Hepatocyte (in vitro differentiated cells): ENCODE data around the gene CLCNKB. TPM values are rescaled to one million over a fixed set of nuclear protein-coding genes. Genes with fewer than 3 reads are reported as not detected.
"Not testable (repeated sequence)": the region's sequence is repeated elsewhere in the genome, so short reads cannot be mapped to it uniquely, and the experiment has no call there.

Experiments
- DNase-seq: peaks from one replicate; pipeline ENCODE4 v3.0.0-alpha.2; 2016; ENCODE audit warnings: low spot score
- H2AFZ ChIP-seq: fragments of 200-600 bp; sonication (generic); 2 replicates; pipeline ENCODE4 v1.6.0; 2016; ENCODE audit warnings: antibody characterized with exemption, mild to moderate bottlenecking
- H3K27ac ChIP-seq: fragments of 200-600 bp; sonication (generic); 2 replicates; pipeline ENCODE4 v1.5.1; 2016; ENCODE audit warnings: mild to moderate bottlenecking
- H3K27me3 ChIP-seq: fragments of 200-600 bp; sonication (generic); 2 replicates; pipeline ENCODE4 v1.6.1; 2016
- H3K36me3 ChIP-seq: fragments of 200-600 bp; sonication (generic); replicated peaks from 2 replicates; pipeline ENCODE4 v1.5.1; 2016; ENCODE audit warnings: low read depth; ENCODE audit not compliant: insufficient read depth
- H3K4me1 ChIP-seq: fragments of 200-600 bp; sonication (generic); 2 replicates; pipeline ENCODE4 v1.5.1; 2016; ENCODE audit warnings: mild to moderate bottlenecking, moderate library complexity; ENCODE audit not compliant: insufficient read depth
- H3K4me2 ChIP-seq: fragments of 200-600 bp; sonication (generic); 2 replicates; pipeline ENCODE4 v1.6.0; 2016
- H3K4me3 ChIP-seq: fragments of 200-600 bp; sonication (generic); 2 replicates; pipeline ENCODE4 v1.5.1; 2016; ENCODE audit warnings: mild to moderate bottlenecking
- H3K79me2 ChIP-seq: fragments of 200-600 bp; sonication (generic); 2 replicates; pipeline ENCODE4 v1.6.0; 2017; ENCODE audit warnings: mild to moderate bottlenecking
- H3K9me2 ChIP-seq: fragments of 200-600 bp; sonication (generic); replicated peaks from 2 replicates; pipeline ENCODE4 v1.6.0; 2017; ENCODE audit warnings: mild to moderate bottlenecking; ENCODE audit not compliant: insufficient read depth
- H3K9me3 ChIP-seq: fragments of 200-600 bp; sonication (generic); 2 replicates; pipeline ENCODE4 v1.5.1; 2016; ENCODE audit warnings: low read depth, mild to moderate bottlenecking
- H4K20me1 ChIP-seq: fragments of 200-600 bp; sonication (generic); 2 replicates; pipeline ENCODE4 v1.6.0; 2016; ENCODE audit warnings: mild to moderate bottlenecking; ENCODE audit not compliant: insufficient read depth, poor library complexity, severe bottlenecking
- CTCF ChIP-seq: fragments of 200-600 bp; sonication (generic); IDR thresholded peaks from 2 replicates; pipeline ENCODE4 v1.5.1; 2016; ENCODE audit warnings: antibody characterized with exemption, mild to moderate bottlenecking; ENCODE audit not compliant: poor library complexity
- EZH2 ChIP-seq: fragments of 200-600 bp; sonication (generic); IDR thresholded peaks from 2 replicates; pipeline ENCODE4 v1.6.1; 2016; ENCODE audit warnings: antibody characterized with exemption, mild to moderate bottlenecking, borderline replicate concordance
- EZH2phosphoT487 ChIP-seq: fragments of 200-600 bp; sonication (generic); IDR thresholded peaks from one replicate; pipeline ENCODE4 v1.6.1; 2018; ENCODE audit warnings: antibody characterized with exemption, mild to moderate bottlenecking, low read depth, moderate library complexity; ENCODE audit not compliant: unreplicated experiment, severe bottlenecking
- WGBS: methylation state at CpG from one replicate; pipeline ENCODE4 v1.1.6; 2016; ENCODE audit warnings: low lambda C conversion rate; ENCODE audit errors: missing lambda C conversion rate; 5-methylcytosine and 5-hydroxymethylcytosine counted together
- polyA plus RNA-seq: library from polyadenylated mRNA; unstranded; fragments of >200 nt; fragmentation: Nextera tagmentation; extraction: Ambion mirVana; gene quantifications from 2 replicates; pipeline ENCODE4 v1.2.1, GENCODE V29; 2016
- total RNA-seq: library from RNA; depleted of rRNA; stranded (reverse); fragments of >200 nt; gene quantifications from 2 replicates; pipeline ENCODE4 v1.2.3, GENCODE V29; 2014

Gene CLCNKB
- total and polyA plus RNA-seq, 2 experiments from 2014 or later = 0.47 to 1.4 TPM

DNA sequence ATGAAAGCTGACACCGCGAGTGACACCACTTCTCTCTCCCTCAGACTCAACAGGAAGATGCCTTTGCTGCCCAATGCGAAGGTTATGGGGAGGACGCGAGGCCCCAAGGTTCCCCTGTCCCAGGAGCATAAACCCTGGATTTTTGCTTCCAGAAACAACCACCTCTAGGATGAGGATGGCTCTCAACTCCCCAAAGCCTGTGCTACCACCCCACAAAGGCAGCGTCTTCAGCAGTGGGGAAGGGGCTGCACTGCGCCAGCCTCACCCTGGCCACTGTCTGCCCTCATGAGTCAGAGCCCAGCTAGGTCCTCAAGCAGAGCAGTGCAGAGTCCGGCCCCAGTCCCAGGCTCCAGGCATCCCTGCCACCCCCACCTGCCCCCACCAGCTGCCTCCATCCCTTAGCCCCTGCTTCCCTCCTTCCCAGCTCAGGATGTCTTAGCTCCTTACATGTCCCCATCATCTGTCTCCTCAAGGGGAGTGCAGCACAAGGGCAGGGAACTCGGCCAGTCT is 46.5 kb upstream of the CLCNKB start:
- no peak overlapping the region for H3K27ac ChIP-seq
- H3K4me2 ChIP-seq = no peak overlapping the region
- no peaks in the 10 kb centered on the region for H3K9me2 ChIP-seq
- H3K79me2 ChIP-seq = no peaks in the 10 kb centered on the region
- no peak overlapping the region for H3K4me3 ChIP-seq
- no peak for DNase-seq
- H3K36me3 ChIP-seq = no peaks in the 10 kb centered on the region
- no peaks in the 10 kb centered on the region for H3K9me3 ChIP-seq
- WGBS = 81% methylated on average over 8 of the region's 9 CpGs
- TF ChIP-seq EZH2 (no peak), CTCF (no peak), EZH2phosphoT487 (no peak)
- no peaks in the 10 kb centered on the region for H3K4me1 ChIP-seq
- H2AFZ ChIP-seq = no peak overlapping the region
- no peaks in the 10 kb centered on the region for H3K27me3 ChIP-seq
- no peaks in the 10 kb centered on the region for H4K20me1 ChIP-seq

GRCh38 chr1:15997637-15998280 is 45.8 kb upstream of the CLCNKB start:
- H3K4me1 ChIP-seq = no peaks in the 10 kb centered on the region
- no peaks in the 10 kb centered on the region for H3K79me2 ChIP-seq
- no peak for DNase-seq
- 81% methylated on average over 9 of the region's 9 CpGs for WGBS
- no peak overlapping the region for H2AFZ ChIP-seq
- H3K4me3 ChIP-seq = no peak overlapping the region
- TF ChIP-seq EZH2 (no peak), EZH2phosphoT487 (no peak), CTCF (no peak)
- H3K4me2 ChIP-seq = no peak overlapping the region
- no peaks in the 10 kb centered on the region for H3K36me3 ChIP-seq
- H4K20me1 ChIP-seq = no peaks in the 10 kb centered on the region
- no peaks in the 10 kb centered on the region for H3K27me3 ChIP-seq
- no peaks in the 10 kb centered on the region for H3K9me3 ChIP-seq
- H3K9me2 ChIP-seq = no peaks in the 10 kb centered on the region
- no peak overlapping the region for H3K27ac ChIP-seq

- H3K79me2 ChIP-seq = no peaks in the 10 kb centered on the region
- H3K9me2 ChIP-seq = no peaks in the 10 kb centered on the region
- no peaks in the 10 kb centered on the region for H3K36me3 ChIP-seq
- WGBS = 90% methylated on average over 11 of the region's 11 CpGs
- no peak overlapping the region for H3K27ac ChIP-seq
- H3K4me2 ChIP-seq = no peak overlapping the region
- H2AFZ ChIP-seq = no peak overlapping the region
- H4K20me1 ChIP-seq = no peaks in the 10 kb centered on the region
- H3K27me3 ChIP-seq = no peaks in the 10 kb centered on the region
- H3K9me3 ChIP-seq = no peaks in the 10 kb centered on the region
- TF ChIP-seq EZH2phosphoT487 (no peak), CTCF (no peak), EZH2 (no peak)
- no peak for DNase-seq
- no peaks in the 10 kb centered on the region for H3K4me1 ChIP-seq
- no peak overlapping the region for H3K4me3 ChIP-seq
Observed at GRCh38 chr1:15998929-15999328, 44.7 kb upstream of the CLCNKB start.

DNA sequence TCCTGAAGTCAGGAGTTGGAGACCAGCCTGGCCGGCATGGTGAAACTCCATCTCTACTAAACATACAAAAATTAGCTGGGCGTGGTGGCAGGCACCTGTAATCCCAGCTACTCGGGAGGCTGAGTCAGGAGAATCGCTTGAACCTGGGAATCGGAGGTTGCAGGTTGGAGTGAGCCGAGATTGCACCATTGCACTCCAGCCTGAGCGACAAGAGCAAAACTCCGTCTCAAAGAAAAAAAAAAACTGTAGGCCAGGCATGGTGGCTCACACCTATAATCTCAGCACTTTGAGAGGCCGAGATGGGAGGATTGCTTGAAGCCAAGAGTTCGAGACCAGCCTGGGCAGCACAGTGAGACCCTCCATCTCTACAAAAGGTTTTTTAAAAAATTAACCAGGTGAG is 42.3 kb upstream of the CLCNKB start:
- H3K4me2 ChIP-seq, H3K79me2 ChIP-seq, H3K27me3 ChIP-seq, H4K20me1 ChIP-seq, H3K9me3 ChIP-seq, H3K9me2 ChIP-seq, DNase-seq, H3K27ac ChIP-seq, H2AFZ ChIP-seq, H3K36me3 ChIP-seq, H3K4me3 ChIP-seq, H3K4me1 ChIP-seq: not testable (repeated sequence)
- 83% methylated on average over 10 of the region's 10 CpGs for WGBS
